ENCODE results near the gene CNTN2. TPM values are rescaled to one million over a fixed set of nuclear protein-coding genes. Genes with fewer than 3 reads are reported as not detected.

CNTN2 gene
- total RNA-seq, 1 donor from 2014 or later: 208 TPM

- peaks cover 19% of the 10 kb centered on the region for H3K27me3 Mint-ChIP-seq (ENCODE audit: unreplicated experiment)
- H3K4me3 Mint-ChIP-seq (ENCODE audit: unreplicated experiment): peak overlapping the region; percentile 83
- DNase-seq: no peak
- TF ChIP-seq CTCF (IDR thresholded peaks at IDR 0.05; ENCODE audit: partially characterized antibody, unreplicated experiment): no peak
- H3K36me3 Mint-ChIP-seq (ENCODE audit: unreplicated experiment): no peaks in the 10 kb centered on the region
- H3K9me3 Mint-ChIP-seq (ENCODE audit: unreplicated experiment): peaks cover 25% of the 10 kb centered on the region
- H3K27ac Mint-ChIP-seq (ENCODE audit: unreplicated experiment): peak overlapping the region; percentile 95
- peaks cover 70% of the 10 kb centered on the region for H3K4me1 Mint-ChIP-seq (ENCODE audit: low read depth, unreplicated experiment)
These were observed 14.1 kb upstream of the CNTN2 start for GRCh38 chr1:205028924-205029323.

- Mint-ChIP-seq H3K36me3 (ENCODE audit: unreplicated experiment) (no peaks in the 10 kb centered on the region), H3K27me3 (ENCODE audit: unreplicated experiment) (peaks cover 14% of the 10 kb centered on the region), H3K4me3 (ENCODE audit: unreplicated experiment) (peak overlapping the region; percentile 83), H3K9me3 (ENCODE audit: unreplicated experiment) (peaks cover 20% of the 10 kb centered on the region), H3K4me1 (ENCODE audit: low read depth, unreplicated experiment) (peaks cover 64% of the 10 kb centered on the region), H3K27ac (ENCODE audit: unreplicated experiment) (peak overlapping the region; percentile 95)
- no peak for TF ChIP-seq CTCF (IDR thresholded peaks at IDR 0.05; ENCODE audit: partially characterized antibody, unreplicated experiment)
- no peak for DNase-seq
These were observed 12.8 kb upstream of the CNTN2 start for GRCh38 chr1:205030241-205030640.

GRCh38 chr1:205030896-205031295, 12.1 kb upstream of the CNTN2 start:
- Mint-ChIP-seq H3K9me3 (ENCODE audit: unreplicated experiment) (peaks cover 17% of the 10 kb centered on the region), H3K4me3 (ENCODE audit: unreplicated experiment) (peak overlapping the region; percentile 83), H3K36me3 (ENCODE audit: unreplicated experiment) (no peaks in the 10 kb centered on the region), H3K27ac (ENCODE audit: unreplicated experiment) (peak overlapping the region; percentile 95), H3K4me1 (ENCODE audit: low read depth, unreplicated experiment) (peaks cover 57% of the 10 kb centered on the region), H3K27me3 (ENCODE audit: unreplicated experiment) (peaks cover 12% of the 10 kb centered on the region)
- no peak for TF ChIP-seq CTCF (IDR thresholded peaks at IDR 0.05; ENCODE audit: partially characterized antibody, unreplicated experiment)
- DNase-seq: peak; percentile 82

- Mint-ChIP-seq H3K27me3 (ENCODE audit: unreplicated experiment) (peaks cover 16% of the 10 kb centered on the region), H3K4me3 (ENCODE audit: unreplicated experiment) (no peak overlapping the region), H3K36me3 (ENCODE audit: unreplicated experiment) (no peaks in the 10 kb centered on the region), H3K27ac (ENCODE audit: unreplicated experiment) (peak overlapping the region; percentile 95), H3K9me3 (ENCODE audit: unreplicated experiment) (peaks cover 15% of the 10 kb centered on the region), H3K4me1 (ENCODE audit: low read depth, unreplicated experiment) (peaks cover 48% of the 10 kb centered on the region)
- TF ChIP-seq CTCF (IDR thresholded peaks at IDR 0.05; ENCODE audit: partially characterized antibody, unreplicated experiment): no peak
- DNase-seq: no peak
These were observed 10.5 kb upstream of the CNTN2 start for GRCh38 chr1:205032508-205032907.

- no peak for DNase-seq
- peaks cover 7% of the 10 kb centered on the region for H3K9me3 Mint-ChIP-seq (ENCODE audit: unreplicated experiment)
- no peaks in the 10 kb centered on the region for H3K36me3 Mint-ChIP-seq (ENCODE audit: unreplicated experiment)
- H3K4me3 Mint-ChIP-seq (ENCODE audit: unreplicated experiment): no peak overlapping the region
- H3K27ac Mint-ChIP-seq (ENCODE audit: unreplicated experiment): no peak overlapping the region
- TF ChIP-seq CTCF (IDR thresholded peaks at IDR 0.05; ENCODE audit: partially characterized antibody, unreplicated experiment): no peak
- H3K27me3 Mint-ChIP-seq (ENCODE audit: unreplicated experiment): peaks cover 23% of the 10 kb centered on the region
- H3K4me1 Mint-ChIP-seq (ENCODE audit: low read depth, unreplicated experiment): peaks cover 42% of the 10 kb centered on the region
These were observed 5.5 kb upstream of the CNTN2 start for GRCh38 chr1:205037539-205037938.
